RWPE1 (cell line): ENCODE data around the gene ADAT3.
A peak's percentile ranks its signal among the peaks of the same experiment; 100 is the strongest.

Experiments
- CTCF ChIA-PET: fragments of 350-600 bp; sonication (Branson Sonifier 250); formaldehyde crosslinking; extraction: SDS; loops from one replicate; lab custom pipeline; 2021; lab: Yijun Ruan, JAX
- POLR2A ChIA-PET: fragments of 400-600 bp; formaldehyde crosslinking; extraction: SDS; loops from one replicate; lab custom pipeline; 2020; ENCODE audit warnings: antibody characterized with exemption; ENCODE audit not compliant: low non-redundant PET; lab: Yijun Ruan, JAX
- DNase-seq: peaks from one replicate; pipeline ENCODE4 v3.0.0; 2012; ENCODE audit warnings: low spot score
- H3K27ac ChIP-seq: fragments of 450-650 bp; 2 replicates; pipeline ENCODE4 v1.5.1; 2017
- TF ChIP-seq, protein P1 (sequence below): fragments of 450-650 bp; conservative IDR thresholded peaks from 2 replicates; pipeline ENCODE4 v1.5.1; 2017; ENCODE audit warnings: low read depth, mild to moderate bottlenecking

ADAT3 gene

DNA sequence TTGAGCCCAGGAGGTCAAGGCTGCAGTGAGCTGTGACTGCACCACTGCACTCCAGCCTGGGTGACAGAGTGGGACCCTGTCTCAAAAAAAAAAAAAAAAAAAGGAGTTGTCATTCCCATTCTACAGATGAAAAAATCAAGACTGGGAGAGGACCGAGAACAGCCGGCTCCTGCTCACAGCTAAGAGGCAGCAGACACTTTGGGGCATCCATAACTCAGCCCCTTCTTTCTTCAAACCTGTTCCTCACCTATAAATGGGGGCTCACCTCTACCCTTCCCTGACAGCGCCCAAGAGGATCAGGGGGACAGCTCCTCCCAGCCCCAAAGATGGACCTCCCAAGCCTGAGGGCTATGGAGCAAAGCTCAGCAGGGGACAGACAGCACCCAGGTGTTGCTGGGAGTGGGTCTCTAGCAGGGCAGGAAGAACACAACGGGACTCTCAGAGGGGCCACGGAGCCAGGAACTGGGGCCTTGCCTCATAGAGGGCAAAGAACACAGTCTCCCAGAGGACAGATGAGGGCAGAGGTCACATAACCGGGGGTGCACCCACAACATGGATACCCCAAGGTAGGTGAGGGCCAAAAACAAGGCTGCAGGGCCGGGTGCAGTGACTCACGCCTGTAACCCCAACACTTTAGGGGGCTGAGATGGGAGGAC, 38.4 kb upstream of the ADAT3 start:
- H3K27ac ChIP-seq, result peak overlapping the region; percentile 98
- CTCF ChIA-PET, result no interaction called here
- POLR2A ChIA-PET, result no interaction called here
- DNase-seq, result no peak
- TF ChIP-seq, protein P1, sequence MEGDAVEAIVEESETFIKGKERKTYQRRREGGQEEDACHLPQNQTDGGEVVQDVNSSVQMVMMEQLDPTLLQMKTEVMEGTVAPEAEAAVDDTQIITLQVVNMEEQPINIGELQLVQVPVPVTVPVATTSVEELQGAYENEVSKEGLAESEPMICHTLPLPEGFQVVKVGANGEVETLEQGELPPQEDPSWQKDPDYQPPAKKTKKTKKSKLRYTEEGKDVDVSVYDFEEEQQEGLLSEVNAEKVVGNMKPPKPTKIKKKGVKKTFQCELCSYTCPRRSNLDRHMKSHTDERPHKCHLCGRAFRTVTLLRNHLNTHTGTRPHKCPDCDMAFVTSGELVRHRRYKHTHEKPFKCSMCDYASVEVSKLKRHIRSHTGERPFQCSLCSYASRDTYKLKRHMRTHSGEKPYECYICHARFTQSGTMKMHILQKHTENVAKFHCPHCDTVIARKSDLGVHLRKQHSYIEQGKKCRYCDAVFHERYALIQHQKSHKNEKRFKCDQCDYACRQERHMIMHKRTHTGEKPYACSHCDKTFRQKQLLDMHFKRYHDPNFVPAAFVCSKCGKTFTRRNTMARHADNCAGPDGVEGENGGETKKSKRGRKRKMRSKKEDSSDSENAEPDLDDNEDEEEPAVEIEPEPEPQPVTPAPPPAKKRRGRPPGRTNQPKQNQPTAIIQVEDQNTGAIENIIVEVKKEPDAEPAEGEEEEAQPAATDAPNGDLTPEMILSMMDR, result no peak

DNA sequence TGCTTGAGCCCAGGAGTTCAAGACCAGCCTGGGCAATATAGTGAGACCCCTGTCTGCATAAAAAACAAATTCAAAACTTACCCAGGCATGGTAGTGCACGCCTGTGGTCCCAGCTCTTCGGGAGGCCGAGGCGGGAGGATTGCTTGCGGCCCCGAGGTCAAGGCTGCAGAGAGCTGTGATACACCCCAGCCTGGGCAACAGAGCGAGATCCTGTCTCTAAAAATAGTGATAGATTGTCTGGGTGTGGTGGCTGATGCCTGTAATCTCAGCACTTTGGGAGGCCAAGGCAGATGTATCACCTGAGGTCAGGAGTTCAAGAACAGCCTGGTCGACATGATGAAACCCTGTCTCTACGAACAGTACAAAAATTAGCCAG, 37.9 kb upstream of the ADAT3 start:
- H3K27ac ChIP-seq, result peak overlapping the region; percentile 98
- DNase-seq, result no peak
- POLR2A ChIA-PET, result no interaction called here
- TF ChIP-seq, protein P1, result no peak
- CTCF ChIA-PET, result no interaction called here

DNA sequence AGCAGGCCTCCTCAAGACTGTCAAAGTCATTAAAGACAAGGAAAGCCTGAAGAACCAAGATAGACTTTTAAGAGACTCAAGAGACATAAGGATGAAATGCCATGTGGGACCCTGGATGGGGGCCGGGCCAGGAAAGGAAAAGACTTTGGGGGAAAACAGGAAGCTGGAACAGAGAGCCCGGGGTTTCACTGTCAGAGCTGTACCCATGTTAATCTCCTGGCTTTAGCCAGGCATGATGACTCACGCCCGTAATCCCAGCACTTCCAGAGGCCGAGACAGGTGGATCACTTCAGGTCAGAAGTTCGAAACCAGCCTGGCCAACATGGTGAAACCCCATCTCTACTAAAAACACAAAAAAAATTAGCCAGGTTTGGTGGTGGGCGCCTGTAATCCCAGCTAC, 36.2 kb upstream of the ADAT3 start:
- ChIA-PET CTCF (no interaction called here), POLR2A (no interaction called here)
- TF ChIP-seq, protein P1, result no peak

DNA sequence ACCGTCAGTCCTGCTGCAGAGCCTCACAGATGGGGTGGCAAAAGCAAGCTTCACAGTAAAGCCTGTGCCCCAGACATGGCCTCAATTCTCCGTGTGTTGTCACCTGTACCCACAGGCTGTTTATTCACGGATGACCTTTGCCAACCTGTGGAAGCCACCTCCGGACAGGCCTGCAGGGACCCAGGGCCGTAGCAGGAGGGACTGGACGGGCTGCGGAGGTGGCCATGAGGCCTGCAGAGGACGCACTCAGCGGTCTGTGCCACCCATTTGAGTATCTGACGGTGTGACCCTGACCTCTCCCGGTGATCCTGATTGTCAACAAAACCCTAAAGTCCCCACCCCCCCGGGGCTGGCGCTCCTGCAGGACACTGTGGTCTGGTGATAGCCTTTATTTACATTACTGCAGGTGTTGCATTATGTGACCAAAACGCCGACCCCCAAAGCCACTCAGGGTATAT, 34.0 kb upstream of the ADAT3 start:
- POLR2A ChIA-PET, result no interaction called here
- TF ChIP-seq, protein P1, result no peak

More for the DNA sequence above, 36.2 kb upstream of the ADAT3 start:
- no peak for DNase-seq
- peak overlapping the region; percentile 33 for H3K27ac ChIP-seq

DNA sequence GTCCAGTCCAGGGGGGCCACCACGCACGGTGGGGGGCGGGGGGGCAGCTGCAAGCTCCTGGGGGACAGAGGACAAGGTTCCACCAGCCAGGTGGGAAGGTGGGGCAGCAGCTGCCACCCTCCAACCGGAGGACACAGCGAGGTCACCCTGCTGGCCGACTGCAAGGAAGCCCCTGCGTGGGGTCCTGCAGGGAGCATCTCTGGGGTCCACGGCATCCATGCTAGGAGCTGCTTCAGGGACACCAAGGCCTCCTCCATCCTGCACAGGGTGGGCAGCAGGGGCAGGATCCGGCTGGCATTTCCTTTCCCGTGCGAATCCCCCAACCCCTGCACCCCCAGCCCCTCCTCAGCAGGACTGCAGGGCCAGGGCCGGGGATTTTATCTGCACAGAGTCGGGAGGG, 33.6 kb upstream of the ADAT3 start:
- DNase-seq, result no peak
- H3K27ac ChIP-seq, result peak overlapping the region; percentile 88
- ChIA-PET POLR2A (no interaction called here), CTCF (interaction anchor here (0.7 kb wide), 1 partner anchor 176 kb away, joined by 3 read pairs; no protein-coding TSS in a partner anchor)
- TF ChIP-seq, protein P1, result no peak

More for the DNA sequence above, 34.0 kb upstream of the ADAT3 start:
- CTCF ChIA-PET, result no interaction called here
- H3K27ac ChIP-seq, result peak overlapping the region; percentile 33
- DNase-seq, result no peak

DNA sequence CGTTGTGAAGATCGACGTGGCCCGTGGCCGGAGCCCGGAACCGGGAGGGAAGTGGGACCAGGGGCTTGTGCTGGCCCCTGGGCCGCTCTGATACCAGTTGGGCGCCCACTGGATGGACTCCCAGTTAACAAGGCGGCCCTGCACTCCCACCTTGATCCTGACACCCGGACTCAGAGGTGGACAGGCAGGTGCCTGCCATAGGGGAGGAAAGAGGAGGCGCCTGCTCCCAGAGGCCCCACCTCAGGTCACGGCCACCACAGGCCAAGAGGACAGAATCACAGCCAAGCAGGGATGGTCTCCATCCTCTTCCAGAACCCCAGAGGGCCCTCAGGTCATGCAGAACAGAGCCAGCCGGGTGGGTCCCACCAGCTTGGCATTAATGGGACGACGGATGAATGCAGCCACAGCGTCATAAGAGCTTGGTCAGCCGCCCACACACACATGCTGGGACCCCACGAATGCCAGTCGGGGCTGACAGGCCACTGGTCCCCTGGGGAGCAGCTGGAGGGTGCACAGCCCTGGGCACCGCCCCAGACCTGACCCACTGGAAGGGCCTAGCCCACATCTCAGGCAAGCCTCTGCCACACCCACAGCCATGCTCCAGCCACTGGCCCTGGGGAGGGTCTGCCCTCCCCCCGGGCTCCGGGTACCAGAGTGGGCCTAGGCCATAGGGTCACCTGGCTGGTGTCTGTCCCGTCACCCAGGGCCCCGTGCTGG, 32.2 kb upstream of the ADAT3 start:
- ChIA-PET CTCF (no interaction called here), POLR2A (no interaction called here)
- H3K27ac ChIP-seq, result peak overlapping the region; percentile 88
- TF ChIP-seq, protein P1, result no peak
- DNase-seq, result no peak
